ENCODE data around the gene OAF.
A peak's percentile ranks its signal among the peaks of the same experiment; 100 is the strongest.

Gene OAF

DNA sequence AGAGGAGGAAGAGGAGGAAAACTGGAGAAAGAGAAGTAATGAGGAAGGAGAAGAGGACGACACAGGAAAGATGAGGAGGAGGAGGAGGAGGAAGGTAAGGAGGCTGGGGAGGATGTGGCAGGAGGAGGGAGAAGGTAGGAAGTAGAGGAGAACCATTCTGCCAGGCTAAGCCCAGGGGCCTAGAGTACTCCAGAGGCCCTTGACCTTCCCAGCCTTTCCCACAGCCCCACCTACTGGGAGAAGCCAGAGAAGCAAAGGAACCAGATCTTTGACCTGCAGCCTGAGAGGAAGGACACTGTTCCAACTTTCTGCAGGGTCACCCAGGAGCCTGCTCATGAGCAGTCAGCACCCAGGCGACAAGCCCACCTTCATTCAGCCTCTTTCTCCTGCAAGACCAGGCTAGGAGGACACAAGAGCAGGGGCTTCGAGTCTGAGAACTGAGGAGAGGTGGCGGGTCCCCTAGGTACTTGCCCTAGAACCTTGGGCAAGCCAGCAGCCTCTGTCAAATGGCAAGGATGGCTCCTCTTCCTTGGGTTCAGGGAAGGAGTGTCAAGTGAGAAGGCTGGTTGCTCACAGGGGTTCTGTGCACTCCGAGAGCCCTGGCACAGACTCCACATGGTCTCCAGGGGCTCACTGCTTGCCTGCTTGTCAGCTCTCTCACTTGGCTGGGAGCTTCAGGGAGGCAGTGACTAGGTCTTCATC is 27.9 kb upstream of the OAF start:
- no peaks in the 10 kb centered on the region for H3K27me3 ChIP-seq
- no peaks in the 10 kb centered on the region for H3K9me3 ChIP-seq
- H3K27ac ChIP-seq: no peak overlapping the region
- no peak overlapping the region for H3K4me2 ChIP-seq
- no peaks in the 10 kb centered on the region for H3K36me3 ChIP-seq
- no peak overlapping the region for H3K9ac ChIP-seq
- H3K4me1 ChIP-seq: peaks cover 21% of the 10 kb centered on the region
- H3K4me3 ChIP-seq: no peak overlapping the region
- no peaks in the 10 kb centered on the region for H4K20me1 ChIP-seq
- TF ChIP-seq Cebpa-rat (IDR thresholded peaks at IDR 0.05): no peak

DNA sequence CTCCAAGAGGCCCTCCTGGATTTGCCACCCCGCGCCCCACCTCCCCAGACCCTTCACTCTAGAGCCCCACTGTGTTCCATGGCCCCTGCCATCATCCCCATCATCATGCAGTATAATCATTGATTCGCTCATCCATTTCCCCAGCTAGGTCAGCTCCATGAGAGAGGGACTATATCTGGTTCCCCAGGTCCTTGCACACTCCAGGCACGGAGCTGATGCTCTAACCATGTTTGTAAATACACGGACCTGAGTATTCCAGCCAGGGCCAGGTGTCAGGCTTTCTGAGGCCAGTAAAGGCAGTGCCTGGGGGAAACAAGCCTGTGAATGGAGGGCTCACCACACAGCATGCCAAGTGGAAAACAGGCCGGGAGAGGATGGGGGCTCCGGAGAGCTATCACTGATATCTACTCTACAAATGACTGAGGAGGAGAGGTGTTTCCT is 27.1 kb upstream of the OAF start:
- H3K36me3 ChIP-seq: no peaks in the 10 kb centered on the region
- no peak overlapping the region for H3K27ac ChIP-seq
- H3K9me3 ChIP-seq: no peaks in the 10 kb centered on the region
- H3K4me1 ChIP-seq: peaks cover 21% of the 10 kb centered on the region
- no peak overlapping the region for H3K4me2 ChIP-seq
- H3K9ac ChIP-seq: no peak overlapping the region
- no peaks in the 10 kb centered on the region for H4K20me1 ChIP-seq
- TF ChIP-seq Cebpa-rat (IDR thresholded peaks at IDR 0.05): no peak
- H3K27me3 ChIP-seq: no peaks in the 10 kb centered on the region
- no peak overlapping the region for H3K4me3 ChIP-seq

DNA sequence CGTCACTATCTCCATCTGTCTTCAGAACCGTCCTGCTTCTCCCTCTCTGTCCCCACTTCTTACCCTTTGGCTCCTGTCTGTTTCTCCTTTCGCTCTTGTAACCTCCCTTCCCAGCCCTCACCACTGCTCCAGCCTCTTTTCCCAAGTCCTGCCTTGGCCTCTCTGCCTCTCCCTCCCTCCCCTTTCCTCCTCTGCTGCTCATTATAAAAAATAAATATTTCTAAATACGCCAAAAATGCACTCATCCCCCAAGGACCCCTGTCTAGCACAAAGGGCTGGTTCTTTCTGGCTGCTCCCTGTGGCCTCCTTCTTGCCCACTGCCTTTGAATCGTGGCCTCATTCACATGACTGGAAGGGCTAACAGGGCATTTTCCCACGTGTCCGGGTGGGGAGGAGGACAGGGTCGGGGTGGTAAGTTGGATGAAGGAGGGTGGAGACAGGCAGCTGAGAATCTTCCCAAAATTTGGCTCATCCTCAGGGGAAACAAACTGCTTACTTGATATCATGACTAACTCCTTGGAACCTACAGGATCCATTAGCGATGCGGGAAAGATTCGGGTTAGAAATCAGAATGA is 26.4 kb upstream of the OAF start:
- H3K4me2 ChIP-seq: no peak overlapping the region
- H4K20me1 ChIP-seq: no peaks in the 10 kb centered on the region
- H3K4me3 ChIP-seq: no peak overlapping the region
- no peaks in the 10 kb centered on the region for H3K9me3 ChIP-seq
- H3K36me3 ChIP-seq: no peaks in the 10 kb centered on the region
- H3K27me3 ChIP-seq: no peaks in the 10 kb centered on the region
- no peak for TF ChIP-seq Cebpa-rat (IDR thresholded peaks at IDR 0.05)
- H3K4me1 ChIP-seq: peaks cover 21% of the 10 kb centered on the region
- no peak overlapping the region for H3K9ac ChIP-seq
- no peak overlapping the region for H3K27ac ChIP-seq

DNA sequence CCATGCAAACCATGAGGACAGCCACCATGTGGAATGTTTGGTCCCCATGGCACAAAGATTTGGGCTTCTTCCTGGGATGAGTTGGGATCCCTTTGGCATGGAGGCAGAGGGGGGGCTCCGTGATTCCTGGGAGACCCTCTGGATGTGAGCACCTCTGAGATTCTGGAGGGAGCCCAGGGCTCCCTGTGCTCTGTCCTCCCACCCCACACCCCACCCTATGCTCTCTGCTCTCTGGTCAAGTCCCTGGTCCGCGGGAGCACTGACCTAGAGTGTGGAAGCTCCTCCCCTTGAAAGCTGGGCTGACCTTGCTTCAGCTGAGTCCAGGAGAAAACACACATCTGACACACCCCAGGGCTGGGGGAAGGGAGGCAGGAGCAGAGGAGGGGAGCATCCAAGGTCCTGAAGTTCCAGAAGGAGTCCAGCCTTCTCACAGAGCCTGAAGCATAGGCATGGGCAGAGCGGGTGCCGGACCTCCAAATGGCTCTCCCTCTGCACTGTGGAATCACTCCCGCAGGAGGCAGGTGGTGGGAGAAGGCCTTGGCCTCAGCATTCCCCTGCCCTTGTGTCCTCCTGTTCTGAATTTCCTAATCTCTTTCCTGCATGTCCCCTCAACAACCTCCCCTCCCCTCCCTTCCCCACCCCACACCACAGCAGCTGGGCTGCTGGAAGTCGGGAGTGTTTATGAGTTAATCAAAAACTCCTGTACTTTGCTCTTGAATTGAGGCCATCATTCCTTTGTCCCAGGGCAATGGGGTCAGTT is 25.7 kb upstream of the OAF start:
- Histone ChIP-seq H3K9me3 (no peaks in the 10 kb centered on the region), H3K27ac (no peak overlapping the region), H3K9ac (no peak overlapping the region), H3K27me3 (no peaks in the 10 kb centered on the region), H3K4me2 (no peak overlapping the region), H4K20me1 (no peaks in the 10 kb centered on the region), H3K36me3 (no peaks in the 10 kb centered on the region), H3K4me3 (no peak overlapping the region), H3K4me1 (peaks cover 21% of the 10 kb centered on the region)
- TF ChIP-seq Cebpa-rat (IDR thresholded peaks at IDR 0.05): no peak

DNA sequence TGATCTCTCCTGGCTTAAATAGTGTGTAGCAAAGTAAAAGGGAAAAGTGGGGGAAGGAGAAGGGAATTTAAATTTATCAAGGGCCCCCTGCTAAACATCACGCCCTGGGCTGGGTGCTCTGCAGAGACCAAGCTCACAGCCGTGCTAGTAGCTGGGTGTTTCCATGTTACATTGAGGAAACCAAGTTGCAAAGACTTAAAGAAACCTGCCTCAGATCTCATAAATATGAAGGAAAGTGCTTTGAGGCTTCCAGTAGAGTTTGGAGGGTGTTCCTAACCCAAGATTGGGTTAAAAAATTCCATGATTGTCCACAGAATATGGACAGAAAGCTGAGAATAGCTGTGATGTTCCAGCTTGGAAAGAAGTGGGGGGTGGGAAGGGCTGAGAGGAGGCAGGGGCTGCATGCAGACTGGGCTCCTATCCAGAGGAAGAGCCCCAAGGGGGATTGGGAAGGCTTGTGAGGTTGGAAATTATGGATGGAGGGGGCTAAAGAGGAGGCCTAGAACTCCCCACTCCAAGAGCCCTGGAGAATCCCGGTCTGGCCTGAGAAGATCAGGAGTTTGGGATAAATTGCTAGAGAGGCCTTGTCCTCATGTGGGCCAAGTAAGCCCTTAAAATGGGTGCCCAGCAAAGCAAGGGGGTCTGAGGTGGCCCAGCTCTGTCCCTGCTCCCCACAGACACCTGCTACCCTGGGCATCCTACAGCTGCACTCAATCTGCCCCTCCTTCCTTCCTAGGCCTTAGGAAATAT is 25.0 kb upstream of the OAF start:
- H3K27ac ChIP-seq: no peak overlapping the region
- no peaks in the 10 kb centered on the region for H3K9me3 ChIP-seq
- H3K36me3 ChIP-seq: no peaks in the 10 kb centered on the region
- H3K4me3 ChIP-seq: no peak overlapping the region
- H3K9ac ChIP-seq: no peak overlapping the region
- H4K20me1 ChIP-seq: no peaks in the 10 kb centered on the region
- H3K27me3 ChIP-seq: no peaks in the 10 kb centered on the region
- peak overlapping the region; percentile 34 for H3K4me2 ChIP-seq
- TF ChIP-seq Cebpa-rat (IDR thresholded peaks at IDR 0.05): no peak
- peaks cover 18% of the 10 kb centered on the region for H3K4me1 ChIP-seq

DNA sequence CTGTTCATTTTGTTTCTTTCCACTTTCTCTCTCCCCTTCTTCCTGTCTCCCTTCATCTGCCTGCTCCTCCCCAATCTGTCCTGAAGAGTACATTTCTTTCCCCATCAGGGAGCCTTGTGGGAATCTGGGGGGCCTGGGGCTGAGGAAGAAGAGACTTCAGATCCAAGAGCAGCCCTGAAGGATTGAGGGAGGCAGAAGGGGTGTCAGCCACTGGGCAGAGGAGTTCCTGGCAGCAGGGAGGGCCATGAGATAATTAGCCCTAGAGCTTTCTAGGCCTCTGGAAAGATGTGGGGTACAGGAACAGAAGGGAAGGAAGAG is 24.4 kb upstream of the OAF start:
- TF ChIP-seq Cebpa-rat (IDR thresholded peaks at IDR 0.05): no peak
- H3K27ac ChIP-seq: no peak overlapping the region

DNA sequence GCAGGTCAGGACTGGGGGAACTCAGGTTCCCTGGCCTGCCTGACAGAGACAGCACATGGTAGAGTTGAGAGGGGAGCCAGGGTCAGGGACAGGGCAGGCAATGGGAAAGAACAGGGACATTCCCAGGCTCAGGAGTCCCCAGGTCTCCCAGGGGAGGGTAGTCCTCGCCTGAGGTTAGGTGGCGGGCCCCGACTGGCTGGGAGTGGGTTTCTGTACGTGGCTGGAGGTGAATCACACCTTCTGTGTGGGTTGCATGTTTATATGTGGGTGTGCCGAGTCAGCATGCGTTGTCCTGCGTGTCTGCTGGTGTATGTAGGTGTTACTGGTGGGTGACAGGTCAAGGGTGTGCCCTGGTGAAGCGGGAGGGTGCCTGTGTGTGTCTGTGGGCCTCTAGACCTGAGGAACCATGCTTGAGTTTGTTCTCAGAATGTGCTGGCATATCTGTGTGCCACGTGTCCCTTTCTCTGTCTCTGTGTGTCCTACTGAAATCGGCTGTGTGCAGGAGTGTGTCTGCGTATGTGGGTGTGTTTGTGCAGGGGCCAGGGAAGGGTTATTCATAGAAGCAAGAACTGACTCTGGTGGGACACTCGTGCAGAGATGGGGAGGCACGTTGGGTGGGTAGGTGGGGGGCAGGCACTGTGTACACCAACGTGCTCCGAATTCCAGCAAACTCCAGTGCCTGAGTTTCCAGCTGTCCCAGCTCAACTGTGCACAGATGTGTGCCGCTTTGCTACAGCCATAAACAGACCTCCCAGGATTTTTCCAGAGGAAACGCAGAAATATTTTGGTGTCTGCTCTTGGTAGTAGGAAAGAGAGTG is 23.8 kb upstream of the OAF start:
- Histone ChIP-seq H3K4me2 (no peak overlapping the region; the same call in 1 of the 2 replicates), H3K4me1 (peaks cover 20% of the 10 kb centered on the region), H4K20me1 (no peaks in the 10 kb centered on the region), H3K4me3 (no peak overlapping the region), H3K27me3 (no peaks in the 10 kb centered on the region), H3K27ac (no peak overlapping the region), H3K9ac (no peak overlapping the region), H3K36me3 (no peaks in the 10 kb centered on the region), H3K9me3 (no peaks in the 10 kb centered on the region)
- no peak for TF ChIP-seq Cebpa-rat (IDR thresholded peaks at IDR 0.05)

More for the DNA sequence above, 24.4 kb upstream of the OAF start:
- no peaks in the 10 kb centered on the region for H4K20me1 ChIP-seq
- H3K36me3 ChIP-seq: no peaks in the 10 kb centered on the region
- no peak overlapping the region for H3K4me3 ChIP-seq
- peak overlapping the region; percentile 34 for H3K4me2 ChIP-seq
- H3K9ac ChIP-seq: no peak overlapping the region
- H3K9me3 ChIP-seq: no peaks in the 10 kb centered on the region
- H3K4me1 ChIP-seq: peaks cover 20% of the 10 kb centered on the region
- no peaks in the 10 kb centered on the region for H3K27me3 ChIP-seq

DNA sequence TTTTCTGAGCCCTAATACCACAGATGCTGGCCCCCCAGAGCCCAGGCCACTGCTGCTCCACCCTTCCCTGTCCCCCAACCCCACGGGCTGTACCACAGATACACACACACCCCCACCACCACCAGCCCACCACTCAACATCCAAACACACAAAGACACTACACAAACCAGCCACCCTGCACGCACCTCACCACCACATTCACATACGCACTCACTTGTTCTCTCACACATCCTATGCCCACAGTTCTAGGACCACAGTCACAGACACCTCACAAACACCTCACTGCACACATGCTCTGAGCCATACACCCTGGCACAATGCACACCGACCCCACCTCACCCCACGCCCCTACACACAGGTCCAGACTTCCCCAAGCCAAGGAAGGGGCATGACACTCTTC is 22.5 kb upstream of the OAF start:
- Histone ChIP-seq H4K20me1 (no peaks in the 10 kb centered on the region), H3K4me2 (no peak overlapping the region), H3K36me3 (no peaks in the 10 kb centered on the region), H3K9ac (no peak overlapping the region), H3K27me3 (no peaks in the 10 kb centered on the region), H3K9me3 (no peaks in the 10 kb centered on the region), H3K4me1 (peaks cover 20% of the 10 kb centered on the region), H3K4me3 (no peak overlapping the region), H3K27ac (no peak overlapping the region)
- TF ChIP-seq Cebpa-rat (IDR thresholded peaks at IDR 0.05): no peak

DNA sequence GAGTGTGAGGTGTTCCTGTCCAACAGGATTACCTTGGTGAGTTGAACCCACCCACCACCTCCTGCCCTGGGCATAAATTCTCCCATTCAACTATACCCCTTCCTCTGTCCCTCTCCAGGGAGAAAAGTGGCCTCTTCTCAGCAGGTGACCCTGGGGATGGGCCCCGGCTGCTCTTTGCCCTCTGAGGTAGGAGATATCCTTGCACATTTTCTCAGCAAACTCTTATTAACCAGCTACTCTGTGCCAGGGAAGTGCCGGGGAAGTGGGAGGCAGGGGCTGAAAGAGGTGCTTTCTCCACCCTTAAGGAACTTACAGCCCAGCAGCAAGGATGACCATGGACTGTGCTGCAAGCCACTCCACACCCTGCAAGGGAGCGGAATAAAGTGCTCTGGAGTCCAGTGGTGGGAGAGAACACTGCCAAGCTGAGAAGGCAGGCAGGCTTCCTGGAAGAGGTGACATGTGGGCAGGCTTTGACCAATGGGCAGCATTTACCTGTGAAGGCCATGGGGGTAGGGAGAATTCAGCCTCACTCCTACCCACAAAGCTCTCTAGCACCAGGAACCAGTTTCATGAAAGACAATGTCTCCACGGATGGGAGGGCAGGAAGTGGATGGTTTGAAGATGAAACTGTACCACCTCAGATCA is 21.9 kb upstream of the OAF start:
- H3K4me1 ChIP-seq: peaks cover 20% of the 10 kb centered on the region
- H4K20me1 ChIP-seq: no peaks in the 10 kb centered on the region
- H3K36me3 ChIP-seq: no peaks in the 10 kb centered on the region
- no peak overlapping the region for H3K4me3 ChIP-seq
- no peak for TF ChIP-seq Cebpa-rat (IDR thresholded peaks at IDR 0.05)
- H3K27ac ChIP-seq: no peak overlapping the region
- no peaks in the 10 kb centered on the region for H3K27me3 ChIP-seq
- no peak overlapping the region for H3K4me2 ChIP-seq
- no peaks in the 10 kb centered on the region for H3K9me3 ChIP-seq
- no peak overlapping the region for H3K9ac ChIP-seq

All from BLaER1 (cell line).